Measurements from ENCODE around the gene KRTAP21-2. TPM values are rescaled to one million over a fixed set of nuclear protein-coding genes. Genes with fewer than 3 reads are reported as not detected.

Gene KRTAP21-2
- total and polyA plus RNA-seq, 8 donors: not detected

DNA sequence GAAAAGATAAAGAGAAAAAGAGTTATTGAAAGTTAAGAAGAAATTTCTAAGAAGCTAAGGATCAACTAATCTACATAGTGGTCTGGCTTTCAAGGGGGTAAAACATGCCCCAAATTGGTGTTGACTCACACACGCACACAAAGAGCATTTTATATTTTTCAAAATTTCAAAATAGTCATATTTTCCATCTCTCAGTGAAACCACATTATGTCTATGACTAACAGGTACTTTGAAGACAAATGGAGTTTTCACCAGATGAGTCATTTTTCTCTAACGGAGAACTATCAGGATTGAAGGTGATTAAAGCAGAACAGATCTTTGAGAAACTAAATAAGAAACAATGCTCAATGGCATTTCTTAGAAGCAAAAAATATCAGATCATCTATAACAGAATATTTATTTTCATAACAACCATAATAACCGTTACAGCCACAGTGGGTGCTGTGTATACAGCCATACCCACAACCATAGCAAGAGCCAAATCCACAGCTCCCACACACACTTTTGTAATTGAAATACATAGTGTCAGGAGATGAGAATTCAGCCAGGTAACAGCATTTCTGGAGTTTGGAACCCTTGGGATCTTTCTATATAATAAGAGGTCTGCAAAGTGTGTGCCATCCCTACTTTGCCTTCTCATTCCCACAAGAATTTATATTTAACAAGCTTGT, 28.7 kb downstream of the KRTAP21-2 start, which contains the start of gene KRTAP21-3:
KRTAP21-3 (minus strand) TSS at position 539 of the 671 bp plus-strand sequence; CDS start at position 521, 18 bp downstream.
- no peaks in the 10 kb centered on the region for H3K36me3 ChIP-seq

DNA sequence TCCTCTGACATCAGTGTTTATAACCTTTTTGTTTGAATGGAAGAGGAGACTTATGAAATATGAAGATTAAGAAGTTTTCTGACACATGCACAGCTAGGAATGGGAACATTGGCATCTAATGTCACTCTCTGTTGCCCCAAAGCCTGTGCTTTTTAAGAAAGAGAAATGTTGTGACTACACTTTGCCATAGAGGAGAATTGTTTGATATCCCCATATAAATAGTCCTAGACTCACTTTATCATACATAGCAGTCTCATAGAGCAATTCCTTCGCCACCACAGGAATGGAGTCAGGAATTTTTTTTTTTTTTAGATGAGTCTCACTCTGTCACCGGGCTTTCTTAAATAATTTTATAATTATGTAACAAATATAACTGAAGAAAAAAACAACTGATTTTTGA, 30.0 kb downstream of the KRTAP21-2 start:
- no peak overlapping the region for H3K27ac ChIP-seq
- H3K9me3 ChIP-seq: peaks cover 0 to 11% of the 10 kb centered on the region in 2 donors
- intact Hi-C loops (cut with DNase I): no loop called here
- DNase-seq: no peak
- no peaks in the 10 kb centered on the region for H3K36me3 ChIP-seq
- H3K4me3 ChIP-seq: no peak overlapping the region
- no peaks in the 10 kb centered on the region for H3K4me1 ChIP-seq
- TF ChIP-seq, protein P1, sequence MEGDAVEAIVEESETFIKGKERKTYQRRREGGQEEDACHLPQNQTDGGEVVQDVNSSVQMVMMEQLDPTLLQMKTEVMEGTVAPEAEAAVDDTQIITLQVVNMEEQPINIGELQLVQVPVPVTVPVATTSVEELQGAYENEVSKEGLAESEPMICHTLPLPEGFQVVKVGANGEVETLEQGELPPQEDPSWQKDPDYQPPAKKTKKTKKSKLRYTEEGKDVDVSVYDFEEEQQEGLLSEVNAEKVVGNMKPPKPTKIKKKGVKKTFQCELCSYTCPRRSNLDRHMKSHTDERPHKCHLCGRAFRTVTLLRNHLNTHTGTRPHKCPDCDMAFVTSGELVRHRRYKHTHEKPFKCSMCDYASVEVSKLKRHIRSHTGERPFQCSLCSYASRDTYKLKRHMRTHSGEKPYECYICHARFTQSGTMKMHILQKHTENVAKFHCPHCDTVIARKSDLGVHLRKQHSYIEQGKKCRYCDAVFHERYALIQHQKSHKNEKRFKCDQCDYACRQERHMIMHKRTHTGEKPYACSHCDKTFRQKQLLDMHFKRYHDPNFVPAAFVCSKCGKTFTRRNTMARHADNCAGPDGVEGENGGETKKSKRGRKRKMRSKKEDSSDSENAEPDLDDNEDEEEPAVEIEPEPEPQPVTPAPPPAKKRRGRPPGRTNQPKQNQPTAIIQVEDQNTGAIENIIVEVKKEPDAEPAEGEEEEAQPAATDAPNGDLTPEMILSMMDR (IDR thresholded peaks at IDR 0.05): no peak
- no peak for ATAC-seq
- no peaks in the 10 kb centered on the region for H3K27me3 ChIP-seq

More for the DNA sequence above, 28.7 kb downstream of the KRTAP21-2 start, which contains the start of gene KRTAP21-3:
- Histone ChIP-seq H3K4me1 (no peaks in the 10 kb centered on the region), H3K27me3 (no peaks in the 10 kb centered on the region), H3K9me3 (no peaks in the 10 kb centered on the region), H3K4me3 (no peak within 1 kb of the TSS), H3K27ac (no peak within 1 kb of the TSS)
- DNase-seq (no peak), ATAC-seq (no peak)
- intact Hi-C loops (cut with DNase I): no loop called here
- TF ChIP-seq, protein P1 (IDR thresholded peaks at IDR 0.05): no peak

DNA sequence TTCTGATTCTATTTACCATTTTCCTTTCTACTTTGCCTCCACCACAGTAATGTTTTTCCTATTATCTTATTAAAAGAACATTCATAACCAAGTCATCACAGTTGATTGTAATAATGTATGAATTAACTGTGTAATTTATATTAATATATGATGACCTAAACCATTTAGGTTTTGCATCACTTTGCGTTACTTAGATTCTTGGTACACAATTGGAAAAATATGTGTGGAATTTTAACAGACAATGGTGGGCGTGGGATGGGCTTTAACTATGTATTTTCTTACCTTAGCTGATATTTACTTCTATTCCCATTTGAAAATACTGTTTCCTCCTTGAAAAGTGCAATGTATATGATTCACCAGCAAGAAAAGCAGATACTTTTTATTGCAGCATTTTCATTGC, 32.1 kb downstream of the KRTAP21-2 start:
- Histone ChIP-seq H3K9me3 (peaks cover 0 to 12% of the 10 kb centered on the region in 2 donors), H3K4me3 (no peak overlapping the region), H3K36me3 (no peaks in the 10 kb centered on the region), H3K4me1 (no peaks in the 10 kb centered on the region), H3K27me3 (no peaks in the 10 kb centered on the region), H3K27ac (no peak overlapping the region)
- intact Hi-C loops (cut with DNase I): no loop called here
- DNase-seq: no peak
- TF ChIP-seq, protein P1 (IDR thresholded peaks at IDR 0.05): no peak
- ATAC-seq: no peak

DNA sequence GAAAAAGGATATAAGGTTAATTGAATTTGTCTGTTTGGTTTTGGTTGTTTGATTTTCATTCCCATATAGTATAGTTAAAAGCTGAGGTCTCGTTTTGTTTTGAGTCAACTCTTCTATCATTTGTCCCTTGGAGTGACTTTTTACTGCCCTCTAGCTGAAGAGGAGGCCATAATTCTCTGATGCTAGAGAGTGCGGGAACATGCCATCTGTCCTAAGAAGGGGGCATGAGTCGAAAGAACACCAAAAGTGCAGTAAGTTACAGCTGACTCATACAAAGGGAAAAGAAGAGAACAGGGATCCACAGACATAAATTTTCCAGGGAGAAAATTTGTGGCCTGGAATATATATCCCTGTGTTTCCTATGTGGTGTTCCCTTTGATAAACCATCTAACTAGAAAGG, 32.6 kb downstream of the KRTAP21-2 start:
- TF ChIP-seq, protein P1 (IDR thresholded peaks at IDR 0.05): no peak
- no peak overlapping the region for H3K27ac ChIP-seq
- H3K9me3 ChIP-seq: peaks cover 0 to 12% of the 10 kb centered on the region in 2 donors
- H3K4me3 ChIP-seq: no peak overlapping the region
- ATAC-seq (no peak), DNase-seq (no peak)
- H3K27me3 ChIP-seq: no peaks in the 10 kb centered on the region
- intact Hi-C loops (cut with DNase I): no loop called here
- H3K36me3 ChIP-seq: no peaks in the 10 kb centered on the region
- no peaks in the 10 kb centered on the region for H3K4me1 ChIP-seq

DNA sequence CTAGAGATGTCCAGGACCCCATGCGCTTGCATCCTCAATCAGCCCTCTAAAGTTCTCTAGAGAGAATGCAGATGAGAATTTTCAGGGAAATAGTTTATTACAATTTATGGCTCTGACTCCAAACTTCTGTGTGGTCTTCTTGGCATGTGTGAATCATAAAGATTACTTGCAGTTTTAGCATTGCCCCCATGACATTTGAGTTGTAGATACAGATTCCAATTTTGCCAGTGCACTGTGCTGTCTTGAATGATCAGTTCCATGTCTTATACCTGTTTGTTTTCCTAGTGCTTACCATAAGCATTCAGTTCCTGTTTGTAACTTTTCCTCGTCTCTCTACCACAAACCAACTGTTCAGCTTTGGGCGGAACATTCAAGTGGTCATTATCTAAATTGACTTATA, 33.3 kb downstream of the KRTAP21-2 start:
- TF ChIP-seq, protein P1 (IDR thresholded peaks at IDR 0.05): no peak
- DNase-seq (no peak), ATAC-seq (no peak)
- Histone ChIP-seq H3K36me3 (no peaks in the 10 kb centered on the region), H3K27ac (no peak overlapping the region), H3K4me3 (no peak overlapping the region), H3K4me1 (no peaks in the 10 kb centered on the region), H3K27me3 (no peaks in the 10 kb centered on the region), H3K9me3 (peaks cover 0 to 12% of the 10 kb centered on the region in 2 donors)
- intact Hi-C loops (cut with DNase I): no loop called here
